IMR-90 (cell line): Measurements from ENCODE around the gene GPR176. TPM values are rescaled to one million over a fixed set of nuclear protein-coding genes. Genes with fewer than 3 reads are reported as not detected.

Source experiments
- ATAC-seq: fragments of 200-7000 bp; cut with Tn5 transposase; 2 replicates; pipeline ENCODE4 v1.9.1; 2020; ENCODE audit warnings: low read depth, mild to moderate bottlenecking, moderate library complexity
- BruUV-seq: library from RNA; stranded (reverse); fragments of 400-500 nt; replicated peaks from 2 replicates; lab custom pipeline; 2021; lab: Mats Ljungman, UMichigan
- CTCF ChIA-PET: fragments of 300-600 bp; formaldehyde crosslinking; extraction: SDS; loops from one replicate; lab custom pipeline; 2021; ENCODE audit warnings: antibody characterized with exemption; lab: Yijun Ruan, JAX
- POLR2A ChIA-PET: fragments of 300-600 bp; sonication (Branson Sonifier 250); formaldehyde crosslinking; loops from one replicate; lab custom pipeline; 2022; ENCODE audit warnings: antibody characterized with exemption; ENCODE audit not compliant: unreplicated experiment; lab: Charles Lee
- DNase-seq: peaks from one replicate; pipeline ENCODE4 v3.0.0; 2013
- H2AFZ ChIP-seq: replicated peaks from 2 replicates; pipeline ENCODE3; 2013; ENCODE audit warnings: low read length, mild to moderate bottlenecking; ENCODE audit not compliant: poor library complexity
- H2AK5ac ChIP-seq: 2 replicates; pipeline ENCODE4 v1.6.1; 2013; ENCODE audit warnings: low read depth, low read length, inconsistent platforms
- H2AK9ac ChIP-seq: replicated peaks from 2 replicates; pipeline ENCODE3; 2013; ENCODE audit warnings: mild to moderate bottlenecking, low read depth, low read length, moderate library complexity; ENCODE audit not compliant: poor library complexity
- H2BK120ac ChIP-seq: 2 replicates; pipeline ENCODE4 v1.6.1; 2013; ENCODE audit warnings: low read depth, low read length, inconsistent platforms
- H2BK15ac ChIP-seq: 3 replicates; pipeline ENCODE4 v1.6.1; 2013; ENCODE audit warnings: low read depth, low read length, inconsistent platforms
- H2BK20ac ChIP-seq: 2 replicates; pipeline ENCODE4 v1.6.1; 2013; ENCODE audit warnings: low read depth, mild to moderate bottlenecking, inconsistent platforms, low read length, moderate library complexity
- H2BK5ac ChIP-seq: 2 replicates; pipeline ENCODE4 v1.6.1; 2013; ENCODE audit warnings: mild to moderate bottlenecking, low read depth, low read length, inconsistent platforms; ENCODE audit not compliant: poor library complexity, severe bottlenecking
- H3K14ac ChIP-seq: replicated peaks from 2 replicates; pipeline ENCODE4 v1.6.1; 2013; ENCODE audit warnings: low read depth, low read length, inconsistent platforms
- H3K18ac ChIP-seq: 2 replicates; pipeline ENCODE4 v1.6.1; 2013; ENCODE audit warnings: low read depth, low read length, control low read depth
- H3K23ac ChIP-seq: 2 replicates; pipeline ENCODE4 v1.6.1; 2013; ENCODE audit warnings: low read depth, low read length, inconsistent platforms
- H3K27ac ChIP-seq: 2 replicates; pipeline ENCODE4 v1.5.1; 2013; ENCODE audit warnings: mild to moderate bottlenecking, control low read depth, low read length; ENCODE audit not compliant: insufficient read depth
- H3K27me3 ChIP-seq: 2 replicates; pipeline ENCODE4 v1.6.1; 2013; ENCODE audit warnings: low read length; ENCODE audit not compliant: control insufficient read depth, insufficient read depth
- H3K36me3 ChIP-seq: 2 replicates; pipeline ENCODE4 v1.6.1; 2013; ENCODE audit warnings: low read length, mixed read lengths; ENCODE audit not compliant: control insufficient read depth, insufficient read depth
- H3K4ac ChIP-seq: 2 replicates; pipeline ENCODE4 v1.6.1; 2013; ENCODE audit warnings: low read depth, low read length, inconsistent platforms
- H3K4me1 ChIP-seq: 2 replicates; pipeline ENCODE4 v1.6.1; 2013; ENCODE audit warnings: low read length, mixed read lengths; ENCODE audit not compliant: control insufficient read depth, insufficient read depth
- H3K4me2 ChIP-seq: 2 replicates; pipeline ENCODE4 v1.6.1; 2013; ENCODE audit warnings: low read depth, mild to moderate bottlenecking, control low read depth, low read length, moderate library complexity
- H3K4me3 ChIP-seq: 2 replicates; pipeline ENCODE4 v1.5.1; 2013; ENCODE audit warnings: low read depth, mild to moderate bottlenecking, control low read depth, low read length, moderate library complexity; ENCODE audit not compliant: insufficient read depth
- H3K56ac ChIP-seq: 2 replicates; pipeline ENCODE4 v1.6.1; 2013; ENCODE audit warnings: low read length, inconsistent platforms; ENCODE audit not compliant: insufficient read depth; ENCODE audit errors: extremely low read depth
- H3K79me1 ChIP-seq, 2 experiments: 2 replicates each; pipeline ENCODE4 v1.6.1; 2013; ENCODE audit warnings: low read length in 2 of 2, inconsistent platforms in 1 of 2, low read depth in 1 of 2
- H3K9ac ChIP-seq: 2 replicates; pipeline ENCODE4 v1.6.1; 2013; ENCODE audit warnings: low read depth, low read length, control low read depth
- H3K9me1 ChIP-seq: 2 replicates; pipeline ENCODE4 v1.6.1; 2013; ENCODE audit warnings: low read length, inconsistent platforms; ENCODE audit not compliant: insufficient read depth
- H3K9me3 ChIP-seq: 2 replicates; pipeline ENCODE4 v1.6.1; 2013; ENCODE audit warnings: low read length; ENCODE audit not compliant: control insufficient read depth, insufficient read depth
- H4K20me1 ChIP-seq: 2 replicates; pipeline ENCODE4 v1.6.1; 2013; ENCODE audit warnings: low read length, inconsistent platforms; ENCODE audit not compliant: insufficient read depth
- H4K5ac ChIP-seq: 2 replicates; pipeline ENCODE4 v1.6.1; 2013; ENCODE audit warnings: mild to moderate bottlenecking, low read depth, low read length, control low read depth
- H4K8ac ChIP-seq, 2 experiments: 2 replicates each; pipeline ENCODE4 v1.6.1; 2013; ENCODE audit warnings: low read depth in 2 of 2, low read length in 2 of 2, control low read depth in 1 of 2, inconsistent platforms in 1 of 2
- H4K91ac ChIP-seq: 2 replicates; pipeline ENCODE4 v1.6.1; 2013; ENCODE audit warnings: low read depth, low read length, inconsistent platforms; ENCODE audit not compliant: insufficient read depth
- CEBPB ChIP-seq: IDR thresholded peaks from 2 replicates; pipeline ENCODE4 v1.6.1; 2012; ENCODE audit warnings: low read depth, low read length, improper control_type of control experiment
- CTCF ChIP-seq: conservative IDR thresholded peaks from 2 replicates; pipeline ENCODE4 v1.5.1; 2012; ENCODE audit warnings: mild to moderate bottlenecking, low read depth, low read length, improper control_type of control experiment
- WGBS, 2 experiments: methylation state at CpG; one replicate each; pipeline versions ENCODE4 v1.1.5 to v1.1.7; 2013; ENCODE audit warnings: missing lambda C conversion rate in 2 of 2; ENCODE audit not compliant: insufficient read length in 1 of 2; ENCODE audit errors: extremely low coverage in 2 of 2; 5-methylcytosine and 5-hydroxymethylcytosine counted together
- dilution Hi-C: fragments of 300-500 bp; cut with HindIII; formaldehyde crosslinking; loops from one replicate; pipeline ENCODE4 v1.14.3; 2018; ENCODE audit warnings: low sequenced_read_pairs; ENCODE audit not compliant: unreplicated experiment
- in situ Hi-C: fragments of 300-500 bp; cut with MboI; formaldehyde crosslinking; loops from 3 replicates; pipeline ENCODE4 v1.14.3; 2019; ENCODE audit warnings: low sequenced_read_pairs, inconsistent platforms, mixed read lengths
- intact Hi-C: fragments of 100-400 bp; cut with micrococcal nuclease; formaldehyde crosslinking; loops from 2 replicates; pipeline ENCODE4 v1.10.0; 2022
- polyA plus RNA-seq, 3 experiments: library from polyadenylated mRNA; depleted of rRNA; stranded (reverse); fragments of >200 nt; gene quantifications; 2 replicates each; pipeline ENCODE4 v1.2.3, GENCODE V29; 2012; ENCODE audit warnings: low replicate concordance in 1 of 3
- total RNA-seq: library from RNA; depleted of rRNA; stranded (reverse); fragments of >200 nt; gene quantifications from 2 replicates; pipeline ENCODE4 v1.2.3, GENCODE V29; 2012

GPR176 gene
- total and polyA plus RNA-seq, 2 of the 4 experiments (the other 2 are of a cell fraction): 114 to 246 TPM

GRCh38 chr15:39833515-39833981 lies 86.5 kb downstream of the GPR176 start:
- H3K36me3 ChIP-seq: no peaks in the 10 kb centered on the region
- H4K91ac ChIP-seq: no peak overlapping the region
- H3K4ac ChIP-seq: no peak overlapping the region
- intact Hi-C loops: loop anchor here (5.0 kb wide), 1 partner anchor 41 kb away; no protein-coding TSS in a partner anchor
- H2AFZ ChIP-seq: no peak overlapping the region
- no peak overlapping the region; the same call in 1 of the 2 replicates for H3K23ac ChIP-seq
- H4K20me1 ChIP-seq: peaks cover 82% of the 10 kb centered on the region
- H3K4me1 ChIP-seq: peaks cover 17% of the 10 kb centered on the region
- BruUV-seq: no TSS peak
- no peak overlapping the region for H2AK9ac ChIP-seq
- POLR2A ChIA-PET: no interaction called here
- H3K56ac ChIP-seq: no peak overlapping the region
- CTCF ChIA-PET: no interaction called here
- H2BK20ac ChIP-seq: no peak overlapping the region
- H3K27me3 ChIP-seq: no peaks in the 10 kb centered on the region
- H2BK5ac ChIP-seq: peak overlapping the region; percentile 59
- peak overlapping the region; percentile 40 for H3K4me2 ChIP-seq
- peak; percentile 81 for TF ChIP-seq CEBPB
- no peak for TF ChIP-seq CTCF
- WGBS, 2 experiments: no CpG with 5 or more reads among the region's 3 CpGs
- no peak overlapping the region for H4K8ac ChIP-seq
- H2BK15ac ChIP-seq: no peak overlapping the region
- H3K9me3 ChIP-seq: no peaks in the 10 kb centered on the region
- dilution Hi-C loops: no loop called here
- H3K14ac ChIP-seq: no peak overlapping the region
- in situ Hi-C loops: no loop called here
- DNase-seq (peak; percentile 78), ATAC-seq (peak; percentile 68)
- H3K9ac ChIP-seq: no peak overlapping the region
- peak overlapping the region; percentile 9; the same call in 1 of the 2 replicates for H3K18ac ChIP-seq
- peaks cover 30 to 77% of the 10 kb centered on the region in 2 experiments for H3K79me1 ChIP-seq
- H3K4me3 ChIP-seq: no peak overlapping the region
- no peak overlapping the region for H2AK5ac ChIP-seq
- H3K27ac ChIP-seq: peak overlapping the region; percentile 30; the same call in 1 of the 2 replicates
- no peak overlapping the region; the same call in 1 of the 2 replicates for H2BK120ac ChIP-seq
- H3K9me1 ChIP-seq: peaks cover 30% of the 10 kb centered on the region
- no peak overlapping the region for H4K5ac ChIP-seq
